ENCODE data around the gene ANKRD63. TPM values are rescaled to one million over a fixed set of nuclear protein-coding genes. Genes with fewer than 3 reads are reported as not detected.

The ANKRD63 gene
- total RNA-seq, 1 donor, result not detected

DNA sequence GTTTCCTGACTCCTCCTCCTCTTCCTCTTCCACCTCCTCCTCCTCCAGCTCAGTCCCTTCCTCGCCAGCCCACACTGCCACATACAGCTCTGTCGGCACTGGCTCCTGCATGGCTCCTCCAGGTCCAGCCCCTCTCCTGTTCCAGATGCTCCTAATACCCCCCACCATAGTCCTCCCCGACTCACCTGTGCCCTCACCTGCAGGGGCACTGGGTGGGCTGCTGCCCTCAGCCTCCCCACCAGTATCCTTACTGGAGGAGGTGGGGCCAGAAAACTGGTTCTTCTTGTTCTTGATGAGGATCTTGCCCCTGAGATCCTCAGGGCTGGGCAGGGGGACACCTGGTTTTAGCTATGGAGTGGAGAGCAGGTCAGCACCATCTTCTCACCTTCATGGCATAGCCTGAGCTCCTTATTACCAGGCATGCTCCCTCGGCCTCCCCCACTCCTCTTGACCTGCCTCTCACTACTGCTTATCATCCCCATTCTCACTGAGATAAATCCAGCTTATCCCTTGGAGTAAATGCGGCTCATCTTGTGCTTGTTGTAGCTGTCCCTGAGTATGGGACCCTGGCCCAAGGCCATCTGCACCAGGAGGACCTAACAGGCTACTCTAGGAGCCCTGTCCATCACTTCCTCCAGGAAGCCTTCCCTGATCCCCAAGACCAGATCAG lies 13.8 kb upstream of the ANKRD63 start:
- Histone ChIP-seq H3K9me3 (ENCODE audit: low read depth, low read length) (peaks cover 4% of the 10 kb centered on the region), H3K79me2 (ENCODE audit: insufficient read depth, low read length) (no peaks in the 10 kb centered on the region), H4K20me1 (ENCODE audit: insufficient read depth, low read length) (no peaks in the 10 kb centered on the region), H2AFZ (ENCODE audit: low read length) (no peak overlapping the region), H3K36me3 (ENCODE audit: insufficient read depth, low read length) (no peaks in the 10 kb centered on the region), H3K4me2 (ENCODE audit: insufficient read depth, low read length) (no peak overlapping the region), H3K4me1 (ENCODE audit: insufficient read depth, low read length) (no peaks in the 10 kb centered on the region), H3K27ac (ENCODE audit: low read depth, low read length) (no peak overlapping the region), H3K4me3 (ENCODE audit: insufficient read depth, low read length) (no peak overlapping the region), H3K27me3 (ENCODE audit: insufficient read depth, low read length) (peaks cover 55% of the 10 kb centered on the region)
- TF ChIP-seq, protein P1, sequence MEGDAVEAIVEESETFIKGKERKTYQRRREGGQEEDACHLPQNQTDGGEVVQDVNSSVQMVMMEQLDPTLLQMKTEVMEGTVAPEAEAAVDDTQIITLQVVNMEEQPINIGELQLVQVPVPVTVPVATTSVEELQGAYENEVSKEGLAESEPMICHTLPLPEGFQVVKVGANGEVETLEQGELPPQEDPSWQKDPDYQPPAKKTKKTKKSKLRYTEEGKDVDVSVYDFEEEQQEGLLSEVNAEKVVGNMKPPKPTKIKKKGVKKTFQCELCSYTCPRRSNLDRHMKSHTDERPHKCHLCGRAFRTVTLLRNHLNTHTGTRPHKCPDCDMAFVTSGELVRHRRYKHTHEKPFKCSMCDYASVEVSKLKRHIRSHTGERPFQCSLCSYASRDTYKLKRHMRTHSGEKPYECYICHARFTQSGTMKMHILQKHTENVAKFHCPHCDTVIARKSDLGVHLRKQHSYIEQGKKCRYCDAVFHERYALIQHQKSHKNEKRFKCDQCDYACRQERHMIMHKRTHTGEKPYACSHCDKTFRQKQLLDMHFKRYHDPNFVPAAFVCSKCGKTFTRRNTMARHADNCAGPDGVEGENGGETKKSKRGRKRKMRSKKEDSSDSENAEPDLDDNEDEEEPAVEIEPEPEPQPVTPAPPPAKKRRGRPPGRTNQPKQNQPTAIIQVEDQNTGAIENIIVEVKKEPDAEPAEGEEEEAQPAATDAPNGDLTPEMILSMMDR (IDR thresholded peaks at IDR 0.05; ENCODE audit: extremely low read depth, low read depth, low read length), result no peak
- peak; percentile 65 for DNase-seq (ENCODE audit: insufficient read length, low spot score, missing footprints)

DNA sequence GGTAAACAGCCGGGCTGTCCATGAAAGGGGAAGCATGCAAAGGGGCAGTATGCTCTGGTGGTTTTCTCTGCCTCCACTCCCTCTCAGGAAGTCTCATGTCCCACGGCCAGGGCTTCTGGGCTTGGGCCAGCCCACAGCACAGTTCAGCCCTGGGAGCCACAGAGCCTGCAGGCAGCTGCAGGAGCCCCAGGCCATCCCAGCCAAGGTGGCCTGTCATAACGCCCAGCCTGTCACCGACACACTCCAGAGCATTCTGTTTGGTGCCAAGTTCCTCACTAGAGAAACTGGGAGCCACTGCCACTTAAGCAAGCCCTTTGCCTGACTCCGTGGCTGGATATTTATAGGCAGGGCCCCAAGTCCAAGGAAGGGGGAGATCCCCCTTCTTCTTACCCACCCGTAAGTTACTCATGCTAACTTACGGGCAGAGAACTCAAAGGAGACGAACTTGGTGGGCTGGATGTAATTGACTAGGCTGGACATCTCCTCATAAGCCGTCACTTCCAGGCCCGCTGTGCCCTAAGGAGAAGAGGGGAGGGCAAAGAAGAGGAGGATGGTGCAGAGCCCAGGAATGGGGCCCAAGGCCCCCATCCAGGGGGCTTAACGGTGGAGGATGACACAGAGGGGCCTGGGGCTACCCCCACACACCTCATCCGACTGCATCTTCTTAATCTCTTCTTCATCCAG lies 13.2 kb upstream of the ANKRD63 start:
- no peak overlapping the region for H3K4me3 ChIP-seq (ENCODE audit: insufficient read depth, low read length)
- peaks cover 58% of the 10 kb centered on the region for H3K27me3 ChIP-seq (ENCODE audit: insufficient read depth, low read length)
- H3K9me3 ChIP-seq (ENCODE audit: low read depth, low read length), result peaks cover 4% of the 10 kb centered on the region
- H4K20me1 ChIP-seq (ENCODE audit: insufficient read depth, low read length), result no peaks in the 10 kb centered on the region
- no peak overlapping the region for H3K4me2 ChIP-seq (ENCODE audit: insufficient read depth, low read length)
- DNase-seq (ENCODE audit: insufficient read length, low spot score, missing footprints), result peak; percentile 68
- H3K36me3 ChIP-seq (ENCODE audit: insufficient read depth, low read length), result no peaks in the 10 kb centered on the region
- H2AFZ ChIP-seq (ENCODE audit: low read length), result no peak overlapping the region
- no peak overlapping the region for H3K27ac ChIP-seq (ENCODE audit: low read depth, low read length)
- no peaks in the 10 kb centered on the region for H3K79me2 ChIP-seq (ENCODE audit: insufficient read depth, low read length)
- H3K4me1 ChIP-seq (ENCODE audit: insufficient read depth, low read length), result no peaks in the 10 kb centered on the region
- TF ChIP-seq, protein P1 (IDR thresholded peaks at IDR 0.05; ENCODE audit: extremely low read depth, low read depth, low read length), result no peak

DNA sequence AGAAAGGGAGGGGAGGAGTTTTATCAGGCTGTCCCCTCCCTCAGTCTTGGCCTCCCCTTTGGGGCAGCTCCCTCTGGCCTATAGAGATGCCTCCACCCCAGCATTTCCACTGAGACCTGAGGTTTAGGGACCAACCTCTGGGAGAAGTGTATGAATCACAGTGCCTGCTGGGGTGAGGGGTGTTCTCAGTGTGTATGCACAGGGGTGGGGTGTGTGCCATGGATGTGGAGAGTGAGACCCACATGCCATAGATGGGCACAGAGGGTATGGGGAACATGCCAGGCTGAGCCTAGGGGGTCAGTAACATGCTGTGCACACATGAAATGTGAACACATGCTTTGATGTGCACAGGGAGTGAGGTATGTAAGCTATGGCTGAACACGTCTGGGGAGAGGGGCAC lies 12.4 kb upstream of the ANKRD63 start:
- H3K9me3 ChIP-seq (ENCODE audit: low read depth, low read length), result peaks cover 4% of the 10 kb centered on the region
- peak; percentile 77 for DNase-seq (ENCODE audit: insufficient read length, low spot score, missing footprints)
- H3K27ac ChIP-seq (ENCODE audit: low read depth, low read length), result no peak overlapping the region
- H3K4me2 ChIP-seq (ENCODE audit: insufficient read depth, low read length), result no peak overlapping the region
- H3K4me1 ChIP-seq (ENCODE audit: insufficient read depth, low read length), result no peaks in the 10 kb centered on the region
- H3K4me3 ChIP-seq (ENCODE audit: insufficient read depth, low read length), result no peak overlapping the region
- no peaks in the 10 kb centered on the region for H4K20me1 ChIP-seq (ENCODE audit: insufficient read depth, low read length)
- TF ChIP-seq, protein P1 (IDR thresholded peaks at IDR 0.05; ENCODE audit: extremely low read depth, low read depth, low read length), result no peak
- H3K79me2 ChIP-seq (ENCODE audit: insufficient read depth, low read length), result no peaks in the 10 kb centered on the region
- H3K36me3 ChIP-seq (ENCODE audit: insufficient read depth, low read length), result no peaks in the 10 kb centered on the region
- no peak overlapping the region for H2AFZ ChIP-seq (ENCODE audit: low read length)
- H3K27me3 ChIP-seq (ENCODE audit: insufficient read depth, low read length), result peaks cover 51% of the 10 kb centered on the region

Measured in osteoblast (primary cell).